SK-N-SH (cell line): ENCODE data around the gene RYR3.

Source experiments
- EP300 ChIP-seq, 2 experiments: IDR thresholded peaks; 2 replicates each; pipeline versions ENCODE4 v1.4.0 to v1.6.1; 2012; ENCODE audit warnings: borderline replicate concordance in 1 of 2, low read depth in 1 of 2, low read length in 1 of 2
- EZH2phosphoT487 ChIP-seq: fragments of 200-600 bp; sonication (generic); IDR thresholded peaks from 2 replicates; pipeline ENCODE4 v1.6.1; 2017; ENCODE audit warnings: low read depth, mixed run types, mild to moderate bottlenecking, antibody characterized with exemption, moderate library complexity, borderline replicate concordance
- MEF2A ChIP-seq: IDR thresholded peaks from 2 replicates; pipeline ENCODE4 v1.4.0; 2012; ENCODE audit warnings: low read depth, borderline replicate concordance
- POLR2AphosphoS5 ChIP-seq: IDR thresholded peaks from 2 replicates; pipeline ENCODE4 v1.6.1; 2012; ENCODE audit warnings: low read depth, low read length
- TAF1 ChIP-seq: IDR thresholded peaks from 2 replicates; pipeline ENCODE4 v1.6.1; 2012; ENCODE audit warnings: low read depth, mild to moderate bottlenecking, low read length, moderate library complexity, borderline replicate concordance
- TEAD4 ChIP-seq: IDR thresholded peaks from 2 replicates; pipeline ENCODE4 v1.4.0; 2012; ENCODE audit warnings: mild to moderate bottlenecking, borderline replicate concordance; ENCODE audit not compliant: insufficient read depth
- YY1 ChIP-seq: IDR thresholded peaks from 2 replicates; pipeline ENCODE4 v1.4.0; 2012; ENCODE audit warnings: low read depth, mild to moderate bottlenecking
- TF ChIP-seq, protein P1 (sequence below): fragments of 200-600 bp; sonication (generic); IDR thresholded peaks from 2 replicates; pipeline ENCODE4 v1.6.1; 2017; ENCODE audit warnings: antibody characterized with exemption, mild to moderate bottlenecking, moderate library complexity
- TF ChIP-seq, protein P2 (sequence below): IDR thresholded peaks from 2 replicates; pipeline ENCODE4; 2012

DNA sequence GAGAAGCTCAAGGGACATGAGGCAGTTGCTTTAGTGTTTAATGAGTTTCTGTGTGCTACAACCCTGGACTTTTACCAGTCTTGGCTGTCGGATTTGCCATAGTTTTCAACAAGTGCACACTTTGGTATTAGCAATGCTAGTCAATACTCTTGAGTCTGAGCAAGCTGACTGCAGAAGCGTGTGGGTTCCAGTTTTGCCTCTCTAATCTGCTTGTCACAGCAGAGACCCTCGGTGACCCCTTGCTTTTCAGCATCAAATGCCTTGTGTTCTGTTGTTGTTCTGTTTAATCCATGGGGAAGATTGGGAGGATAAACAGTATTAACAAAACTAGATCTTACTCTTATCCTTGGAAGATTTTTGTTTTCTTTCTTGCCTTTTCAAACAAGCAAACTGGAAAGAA lies 463.2 kb downstream of the RYR3 start:
- TF ChIP-seq, protein P1, sequence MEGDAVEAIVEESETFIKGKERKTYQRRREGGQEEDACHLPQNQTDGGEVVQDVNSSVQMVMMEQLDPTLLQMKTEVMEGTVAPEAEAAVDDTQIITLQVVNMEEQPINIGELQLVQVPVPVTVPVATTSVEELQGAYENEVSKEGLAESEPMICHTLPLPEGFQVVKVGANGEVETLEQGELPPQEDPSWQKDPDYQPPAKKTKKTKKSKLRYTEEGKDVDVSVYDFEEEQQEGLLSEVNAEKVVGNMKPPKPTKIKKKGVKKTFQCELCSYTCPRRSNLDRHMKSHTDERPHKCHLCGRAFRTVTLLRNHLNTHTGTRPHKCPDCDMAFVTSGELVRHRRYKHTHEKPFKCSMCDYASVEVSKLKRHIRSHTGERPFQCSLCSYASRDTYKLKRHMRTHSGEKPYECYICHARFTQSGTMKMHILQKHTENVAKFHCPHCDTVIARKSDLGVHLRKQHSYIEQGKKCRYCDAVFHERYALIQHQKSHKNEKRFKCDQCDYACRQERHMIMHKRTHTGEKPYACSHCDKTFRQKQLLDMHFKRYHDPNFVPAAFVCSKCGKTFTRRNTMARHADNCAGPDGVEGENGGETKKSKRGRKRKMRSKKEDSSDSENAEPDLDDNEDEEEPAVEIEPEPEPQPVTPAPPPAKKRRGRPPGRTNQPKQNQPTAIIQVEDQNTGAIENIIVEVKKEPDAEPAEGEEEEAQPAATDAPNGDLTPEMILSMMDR: no peak
- no peak for TF ChIP-seq EZH2phosphoT487
- TF ChIP-seq YY1: no peak
- TF ChIP-seq EP300 (IDR thresholded peaks at IDR 0.05; ENCODE audit: borderline replicate concordance in 1 of 2, low read depth in 1 of 2, low read length in 1 of 2): no peak
- TF ChIP-seq TAF1: no peak
- no peak for TF ChIP-seq POLR2AphosphoS5
- TF ChIP-seq MEF2A: no peak
- TF ChIP-seq, protein P2, sequence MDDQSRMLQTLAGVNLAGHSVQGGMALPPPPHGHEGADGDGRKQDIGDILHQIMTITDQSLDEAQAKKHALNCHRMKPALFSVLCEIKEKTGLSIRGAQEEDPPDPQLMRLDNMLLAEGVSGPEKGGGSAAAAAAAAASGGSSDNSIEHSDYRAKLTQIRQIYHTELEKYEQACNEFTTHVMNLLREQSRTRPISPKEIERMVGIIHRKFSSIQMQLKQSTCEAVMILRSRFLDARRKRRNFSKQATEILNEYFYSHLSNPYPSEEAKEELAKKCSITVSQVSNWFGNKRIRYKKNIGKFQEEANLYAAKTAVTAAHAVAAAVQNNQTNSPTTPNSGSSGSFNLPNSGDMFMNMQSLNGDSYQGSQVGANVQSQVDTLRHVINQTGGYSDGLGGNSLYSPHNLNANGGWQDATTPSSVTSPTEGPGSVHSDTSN: no peak
- TF ChIP-seq TEAD4: no peak
